ENCODE measurements around the gene SH2D6. TPM values are rescaled to one million over a fixed set of nuclear protein-coding genes. Genes with fewer than 3 reads are reported as not detected.
"Not testable (repeated sequence)": the region's sequence is repeated elsewhere in the genome, so short reads cannot be mapped to it uniquely, and the experiment has no call there.

SH2D6 gene
- total RNA-seq, 2 donors from 2014 or later: 4.7 to 6.3 TPM

- intact Hi-C loops (cut with DNase I, micrococcal nuclease): no loop called here
- ATAC-seq: no peak
- DNase-seq: no peak
Measured at GRCh38 chr2:85396531-85397470, 21.7 kb upstream of the SH2D6 start.

- intact Hi-C loops (cut with DNase I, micrococcal nuclease): no loop called here
- ATAC-seq: no peak
- DNase-seq: no peak
Measured at GRCh38 chr2:85397925-85398331, 20.6 kb upstream of the SH2D6 start.

- intact Hi-C loops (cut with DNase I, micrococcal nuclease): no loop called here
- DNase-seq (no peak), ATAC-seq (no peak)
Measured at GRCh38 chr2:85398426-85399182, 19.9 kb upstream of the SH2D6 start.

- intact Hi-C loops (cut with DNase I, micrococcal nuclease): no loop called here
Measured at GRCh38 chr2:85399183-85399455, 19.4 kb upstream of the SH2D6 start.

GRCh38 chr2:85400023-85400422, 18.5 kb upstream of the SH2D6 start:
- intact Hi-C loops (cut with DNase I, micrococcal nuclease): no loop called here
- ATAC-seq: no peak
- no peak for DNase-seq

More at GRCh38 chr2:85399183-85399455, 19.4 kb upstream of the SH2D6 start:
- DNase-seq: no peak
- ATAC-seq: no peak

GRCh38 chr2:85400541-85401463, 17.7 kb upstream of the SH2D6 start:
- DNase-seq: no peak
- intact Hi-C loops (cut with DNase I, micrococcal nuclease): no loop called here
- ATAC-seq: no peak

- ATAC-seq: no peak
- DNase-seq: no peak
- intact Hi-C loops (cut with DNase I, micrococcal nuclease): no loop called here
Measured at GRCh38 chr2:85401464-85401805, 17.1 kb upstream of the SH2D6 start.

GRCh38 chr2:85401844-85402243, 16.7 kb upstream of the SH2D6 start:
- no peak for DNase-seq
- intact Hi-C loops (cut with DNase I, micrococcal nuclease): no loop called here
- no peak for ATAC-seq

- intact Hi-C loops (cut with DNase I, micrococcal nuclease): no loop called here
- ATAC-seq: no peak
- peak in 1 of 2 donors; percentile 45 for DNase-seq
Measured at GRCh38 chr2:85405201-85406059, 13.1 kb upstream of the SH2D6 start.

GRCh38 chr2:85409845-85410583, 8.5 kb upstream of the SH2D6 start, which contains the start of gene CAPG:
TSS of gene CAPG (minus strand) at chr2:85410366. CDS start at chr2:85402145, 8,221 bp downstream.
- ATAC-seq: peak; percentile 85
- DNase-seq: peak; percentile 94 to 96
- intact Hi-C loops (cut with DNase I, micrococcal nuclease): no loop called here

GRCh38 chr2:85410584-85411404, 7.7 kb upstream of the SH2D6 start:
- no peak for DNase-seq
- ATAC-seq: peak; percentile 52
- intact Hi-C loops (cut with DNase I, micrococcal nuclease): no loop called here

GRCh38 chr2:85411405-85411748, 7.1 kb upstream of the SH2D6 start:
- intact Hi-C loops (cut with DNase I, micrococcal nuclease): no loop called here
- DNase-seq: no peak
- ATAC-seq: no peak

- intact Hi-C loops (cut with DNase I, micrococcal nuclease): no loop called here
- peak; percentile 72 to 75 for DNase-seq
- ATAC-seq: peak; percentile 42
Measured at GRCh38 chr2:85413592-85414420, 4.7 kb upstream of the SH2D6 start.

GRCh38 chr2:85414421-85414759, 4.1 kb upstream of the SH2D6 start:
- DNase-seq; ATAC-seq; intact Hi-C loops (cut with DNase I, micrococcal nuclease): not testable (repeated sequence)

GRCh38 chr2:85414761-85415553, 3.6 kb upstream of the SH2D6 start:
- no peak for ATAC-seq
- intact Hi-C loops (cut with DNase I, micrococcal nuclease): no loop called here
- DNase-seq: no peak

Measured in left colon (tissue), 2 donors.